ENCODE results near the gene IPO9. TPM values are rescaled to one million over a fixed set of nuclear protein-coding genes. Genes with fewer than 3 reads are reported as not detected.
A peak's percentile ranks its signal among the peaks of the same experiment; 100 is the strongest.
"Not testable (repeated sequence)": the region's sequence is repeated elsewhere in the genome, so short reads cannot be mapped to it uniquely, and the experiment has no call there.

IPO9 gene
- polyA plus RNA-seq, 3 donors, result 70.2 to 78.8 (median 74.0) TPM

DNA sequence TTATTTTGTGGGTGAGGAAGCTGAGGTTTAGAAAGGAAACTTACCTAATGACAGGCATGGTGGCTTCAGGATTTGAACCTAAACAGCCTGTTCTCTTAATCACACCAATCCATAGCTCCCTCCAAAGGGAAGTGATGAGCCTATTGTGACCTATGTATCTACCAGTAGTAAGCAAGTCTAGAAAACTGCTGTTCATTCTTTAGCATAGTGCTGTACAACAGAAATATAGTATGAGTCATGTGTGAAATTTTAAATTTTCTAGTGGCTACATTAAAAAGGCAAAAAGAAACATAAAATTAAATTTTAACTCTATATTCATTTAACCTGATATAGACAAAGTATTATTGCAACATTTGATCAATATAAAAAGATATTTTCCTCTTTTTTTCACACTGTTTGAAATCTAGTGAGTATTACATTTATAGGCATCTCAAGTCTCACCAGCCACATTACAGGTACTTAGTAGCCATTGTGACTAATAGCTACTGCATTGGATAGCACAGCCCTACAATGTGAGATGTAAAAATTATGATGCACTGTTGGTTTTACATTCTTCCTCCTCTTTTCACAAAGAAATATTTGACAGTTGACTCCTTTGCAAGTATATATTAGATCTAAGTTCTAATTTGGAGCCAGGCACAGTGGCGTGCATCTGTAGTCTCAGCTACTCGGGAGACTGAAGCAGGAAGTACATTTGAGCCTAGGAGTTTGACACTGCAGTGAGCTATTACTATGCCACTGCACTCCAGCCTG is 16.6 kb downstream of the IPO9 start:
- no peak for DNase-seq (ENCODE audit: low read depth in 3 of 3, low spot score in 2 of 3)

DNA sequence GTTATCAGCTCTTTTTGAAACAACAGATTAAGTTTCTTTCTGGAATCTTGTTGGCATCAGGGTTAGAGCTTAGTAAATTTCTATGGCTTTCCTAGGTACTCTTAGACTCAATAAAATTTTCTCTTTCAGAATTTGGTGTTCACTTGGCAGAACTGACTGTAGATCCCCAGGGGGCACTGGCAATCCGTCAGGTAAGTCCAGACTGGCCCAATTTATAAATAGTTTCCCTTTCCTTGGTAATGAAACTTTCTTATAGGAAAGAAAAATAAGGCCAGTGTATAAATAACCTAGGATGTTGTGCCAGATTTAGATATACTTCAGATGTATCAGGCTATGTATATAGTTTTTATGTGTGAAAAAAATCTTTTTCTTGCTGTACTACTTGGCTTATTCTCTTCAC is 18.2 kb downstream of the IPO9 start:
- DNase-seq (ENCODE audit: low read depth in 3 of 3, low spot score in 2 of 3), result no peak

DNA sequence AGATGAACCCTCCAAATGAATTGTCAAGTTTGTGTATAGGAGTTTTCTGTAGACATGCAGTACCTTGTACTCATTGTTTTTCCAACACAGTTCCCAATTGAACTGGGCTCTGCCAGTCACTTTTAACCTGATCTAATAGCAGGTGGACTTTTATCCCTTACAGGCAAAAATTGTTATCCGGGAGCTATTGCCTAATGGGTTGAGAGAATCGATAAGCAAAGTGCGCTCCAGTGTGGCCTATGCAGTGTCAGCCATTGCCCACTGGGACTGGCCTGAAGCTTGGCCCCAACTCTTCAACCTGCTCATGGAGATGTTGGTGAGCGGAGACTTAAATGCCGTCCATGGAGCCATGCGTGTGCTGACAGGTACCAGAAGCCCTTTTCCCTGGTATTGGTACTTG is 19.3 kb downstream of the IPO9 start:
- DNase-seq (ENCODE audit: low read depth in 3 of 3, low spot score in 2 of 3), result no peak

DNA sequence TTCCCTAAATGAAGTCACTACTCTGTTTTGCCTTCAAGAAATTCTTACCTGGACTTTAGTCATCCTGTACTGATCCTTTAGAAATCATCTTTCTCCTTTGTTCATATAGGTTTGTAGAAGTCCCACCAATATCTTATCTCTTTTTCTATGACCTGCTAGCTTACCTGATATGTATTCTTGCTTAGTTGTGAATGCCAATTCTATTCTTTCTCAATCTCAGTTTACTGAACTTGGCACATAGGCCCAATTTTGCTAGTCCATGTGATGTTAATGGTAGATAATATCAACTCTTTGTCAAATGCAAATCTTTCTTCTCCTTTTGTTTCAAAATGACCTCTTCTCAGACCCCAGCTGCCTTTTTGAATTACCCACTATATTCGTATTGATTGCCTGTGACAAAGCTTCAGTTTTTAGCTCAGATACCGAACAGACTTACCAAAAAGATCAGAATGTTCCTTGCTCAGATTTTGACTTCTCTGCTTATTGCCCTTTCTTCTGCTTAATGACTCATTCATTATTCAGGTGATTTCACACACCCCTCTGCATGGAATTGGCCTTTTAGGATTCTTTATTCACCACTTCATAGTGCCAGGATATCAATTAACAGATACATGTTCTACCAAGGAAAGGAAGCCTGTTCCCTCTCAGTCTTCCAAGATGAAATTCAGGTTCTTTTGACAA is 20.6 kb downstream of the IPO9 start:
- DNase-seq (ENCODE audit: low read depth in 3 of 3, low spot score in 2 of 3), result no peak

DNA sequence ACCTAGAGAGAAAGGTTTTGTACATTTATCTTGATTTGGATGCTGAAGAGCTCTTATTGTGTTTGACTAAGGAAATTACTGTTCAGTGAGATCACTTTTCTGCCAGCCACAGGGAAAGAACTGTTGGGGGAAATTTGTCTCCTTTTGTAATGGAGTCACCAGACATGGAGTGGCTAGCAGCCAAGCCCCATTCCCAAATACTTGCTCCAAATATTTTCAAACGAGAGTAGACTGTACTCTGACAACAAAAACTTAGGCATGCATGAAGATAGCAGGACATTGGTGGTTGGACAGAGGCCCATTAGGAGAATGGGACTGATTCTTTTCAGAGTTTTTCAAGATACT is 21.1 kb downstream of the IPO9 start:
- DNase-seq (ENCODE audit: low read depth in 3 of 3, low spot score in 2 of 3), result no peak

DNA sequence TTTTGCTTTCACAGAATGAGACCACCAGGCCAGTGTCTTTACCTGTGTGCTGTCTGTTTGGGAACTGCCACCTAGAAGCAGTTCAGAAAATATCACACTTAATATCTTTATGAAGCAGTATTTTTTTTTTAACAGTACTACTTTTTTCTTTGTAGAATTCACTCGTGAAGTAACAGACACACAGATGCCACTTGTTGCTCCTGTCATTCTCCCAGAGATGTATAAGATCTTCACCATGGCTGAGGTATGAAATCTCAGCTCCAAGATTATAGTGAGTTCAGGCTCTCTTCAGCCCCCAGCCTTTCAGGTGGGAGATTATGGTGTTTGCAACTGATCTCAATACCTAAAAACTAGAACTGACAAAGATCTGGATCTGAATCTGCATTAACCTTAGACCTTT is 23.0 kb downstream of the IPO9 start:
- no peak for DNase-seq (ENCODE audit: low read depth in 3 of 3, low spot score in 2 of 3)

DNA sequence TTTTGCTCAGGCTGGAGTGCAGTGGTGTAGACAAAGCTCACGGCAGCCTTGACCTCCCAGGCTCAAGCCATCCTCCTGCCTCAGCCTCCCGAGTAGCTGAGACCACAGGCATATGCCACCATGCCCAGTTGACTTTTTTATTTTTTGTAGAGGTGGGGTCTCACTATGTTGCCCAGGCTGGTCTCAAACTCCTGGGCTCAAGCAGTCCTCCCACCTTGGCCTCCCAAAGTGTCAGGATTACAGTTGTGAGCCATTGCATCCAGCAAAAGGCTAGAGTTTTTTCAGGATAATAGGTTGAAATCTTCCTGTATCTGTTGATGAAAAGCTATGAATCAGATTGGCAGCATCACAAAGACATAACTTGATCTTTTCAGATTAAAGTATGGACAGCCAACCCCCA is 27.8 kb downstream of the IPO9 start:
- DNase-seq (ENCODE audit: low read depth in 3 of 3, low spot score in 2 of 3), result not testable (repeated sequence)

DNA sequence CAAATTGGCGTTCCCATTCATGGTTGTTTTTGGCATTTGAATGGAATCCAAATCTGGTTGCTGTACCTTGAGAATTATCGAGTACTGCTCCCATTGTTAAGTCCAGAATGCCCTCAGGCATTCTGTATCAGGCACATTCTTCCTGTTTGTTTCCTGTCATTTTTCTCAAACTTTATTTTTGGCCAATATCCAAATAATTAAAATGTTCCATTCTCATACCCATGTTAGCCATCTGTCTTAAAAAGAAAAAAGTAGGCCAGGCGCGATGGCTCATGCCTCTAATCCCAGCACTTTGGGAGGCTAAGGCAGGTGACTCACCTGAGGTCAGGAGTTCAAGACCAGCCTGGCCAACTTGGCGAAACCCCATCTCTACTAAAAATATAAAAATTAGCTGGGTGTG is 30.5 kb downstream of the IPO9 start:
- no peak for DNase-seq (ENCODE audit: low read depth in 3 of 3, low spot score in 2 of 3)

DNA sequence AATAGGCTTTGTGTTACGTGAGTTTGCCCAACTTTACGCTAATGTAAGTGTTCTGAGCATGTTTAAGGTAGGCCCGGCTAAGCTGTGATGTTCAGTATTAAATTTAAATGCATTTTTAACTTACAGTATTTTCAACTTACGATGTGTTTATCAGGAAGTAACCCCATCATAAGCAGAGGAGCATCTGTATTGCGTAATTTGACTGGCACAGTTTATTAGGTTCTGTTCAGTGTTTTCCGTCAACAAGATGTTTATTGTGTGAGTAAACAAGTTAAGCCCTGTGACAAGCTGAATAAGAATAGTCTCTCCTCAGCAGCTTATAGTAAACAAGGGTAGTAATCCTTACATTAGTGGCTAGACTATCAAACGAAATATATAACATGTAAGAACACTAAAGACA is 32.5 kb downstream of the IPO9 start:
- no peak for DNase-seq (ENCODE audit: low read depth in 3 of 3, low spot score in 2 of 3)

DNA sequence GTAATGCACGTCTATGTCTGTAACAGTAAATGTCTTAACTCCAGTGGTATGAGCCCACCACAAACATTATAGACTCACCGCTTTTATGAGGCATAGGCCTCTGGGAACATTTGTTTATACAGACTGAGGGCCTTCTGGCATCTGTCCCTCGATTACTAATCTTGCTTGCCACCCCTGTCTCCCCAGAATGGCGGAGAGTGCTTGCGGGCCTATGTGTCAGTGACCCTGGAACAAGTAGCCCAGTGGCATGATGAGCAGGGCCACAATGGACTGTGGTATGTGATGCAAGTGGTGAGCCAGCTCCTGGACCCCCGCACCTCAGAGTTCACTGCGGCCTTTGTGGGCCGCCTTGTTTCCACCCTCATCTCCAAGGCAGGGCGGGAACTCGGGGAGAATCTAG is 41.4 kb downstream of the IPO9 start:
- no peak for DNase-seq (ENCODE audit: low read depth in 3 of 3, low spot score in 2 of 3)

DNA sequence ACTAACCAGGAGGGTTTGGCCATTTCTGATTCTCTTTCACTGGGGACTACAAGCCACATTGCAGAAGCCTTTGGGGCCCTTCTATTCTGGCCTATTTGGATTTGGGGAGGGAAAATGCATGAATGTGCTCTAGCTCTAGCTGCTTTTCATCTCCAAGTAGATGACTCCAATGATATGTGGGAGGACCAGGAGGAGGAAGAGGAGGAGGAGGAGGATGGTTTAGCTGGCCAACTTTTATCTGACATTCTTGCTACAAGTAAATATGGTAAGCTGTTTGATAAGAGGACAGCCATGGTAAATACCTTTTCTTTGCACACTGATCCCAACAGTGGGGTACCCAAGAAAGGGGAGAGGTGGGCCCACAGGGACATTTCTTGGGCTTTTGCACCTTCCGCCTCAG is 45.7 kb downstream of the IPO9 start:
- DNase-seq (ENCODE audit: low read depth in 3 of 3, low spot score in 2 of 3), result no peak

DNA sequence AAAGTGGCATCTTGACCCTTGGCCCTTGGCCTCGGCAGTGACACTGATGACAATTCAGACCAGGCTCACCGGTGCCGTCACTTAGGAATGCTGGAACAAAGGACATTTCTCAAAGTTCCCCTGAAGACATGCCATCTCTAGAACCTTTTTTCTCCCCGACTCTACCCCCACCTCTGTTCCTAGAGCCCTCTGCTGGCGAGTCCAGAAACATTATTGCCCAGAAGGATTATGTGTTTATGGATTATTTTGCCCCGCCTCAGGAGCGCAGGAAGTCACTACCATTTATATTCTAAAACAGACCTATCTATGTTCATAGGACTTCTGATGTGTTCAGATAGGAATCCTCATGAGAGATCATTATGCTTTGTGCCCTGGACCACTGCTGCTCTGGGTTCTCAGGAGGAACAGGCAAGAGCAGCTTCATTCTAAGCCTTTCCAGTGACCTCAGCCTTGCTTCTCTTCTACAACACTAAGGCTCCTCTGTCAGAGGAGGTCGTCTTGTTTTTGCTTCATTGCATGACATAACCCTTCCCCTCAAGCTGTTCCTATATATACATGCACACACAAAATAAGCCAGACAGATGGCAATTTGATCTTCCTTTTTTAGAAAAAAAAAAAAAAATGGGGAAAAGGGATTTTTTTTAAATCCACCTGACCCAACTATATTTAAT is 47.3 kb downstream of the IPO9 start:
- DNase-seq (ENCODE audit: low read depth in 3 of 3, low spot score in 2 of 3), result no peak

DNA sequence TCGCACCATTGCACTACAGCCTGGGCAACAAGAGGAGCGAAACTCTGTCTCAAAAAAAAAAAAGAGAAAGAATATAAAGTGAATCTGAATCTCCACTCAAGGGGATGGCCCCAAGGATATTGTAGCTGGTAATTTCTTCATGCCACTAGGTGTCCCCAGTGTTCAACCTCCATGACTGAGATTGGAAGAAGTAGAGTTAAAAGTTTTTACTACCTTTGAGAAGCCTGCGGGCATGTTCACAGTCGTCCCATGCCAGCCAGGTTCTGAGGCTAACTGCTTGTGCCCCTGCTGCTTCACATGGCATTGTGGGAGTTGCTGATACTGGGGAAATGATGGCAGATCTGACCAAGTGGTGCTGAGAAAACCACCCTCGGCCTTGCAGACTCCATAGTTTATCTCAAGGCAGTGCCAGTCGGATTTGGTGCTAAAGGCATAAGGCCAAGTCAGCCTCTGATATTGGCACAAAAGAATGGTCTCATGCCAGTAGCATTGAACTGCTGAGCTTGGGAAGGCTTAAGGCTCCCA is 49.0 kb downstream of the IPO9 start:
- DNase-seq (ENCODE audit: low read depth in 3 of 3, low spot score in 2 of 3), result peak; percentile 25 to 35 (median 34)

DNA sequence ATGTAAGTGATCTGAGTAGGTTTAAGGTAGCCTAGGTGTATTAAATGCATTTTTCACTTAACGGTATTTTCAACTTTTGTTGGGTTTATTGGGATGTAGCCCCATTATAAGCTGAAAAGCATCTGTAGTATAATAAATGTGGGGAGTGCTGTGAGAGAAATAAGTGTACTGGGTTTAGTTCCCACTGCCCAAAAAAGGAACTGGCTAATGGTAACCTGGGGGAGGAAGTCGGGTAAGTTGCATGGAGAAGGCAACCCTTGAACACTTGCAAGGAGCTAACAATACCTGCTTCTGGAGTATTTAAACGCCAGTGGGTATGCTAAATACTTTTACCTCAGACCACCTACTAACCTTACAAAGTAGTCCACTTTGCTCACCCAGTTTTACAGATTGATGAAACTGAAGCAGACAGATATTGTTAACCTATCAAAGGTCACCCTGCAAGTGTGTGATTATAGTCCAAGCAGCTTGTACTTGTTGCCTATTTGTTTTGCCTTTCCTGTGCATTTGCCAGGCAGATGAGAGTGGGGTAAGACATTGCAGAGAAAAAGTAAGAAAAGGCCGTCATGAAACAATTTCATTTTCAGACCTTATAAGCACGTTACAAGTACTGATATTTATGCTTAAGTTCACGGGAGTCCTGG is 52.1 kb downstream of the IPO9 start:
- no peak for DNase-seq (ENCODE audit: low read depth in 3 of 3, low spot score in 2 of 3)

DNA sequence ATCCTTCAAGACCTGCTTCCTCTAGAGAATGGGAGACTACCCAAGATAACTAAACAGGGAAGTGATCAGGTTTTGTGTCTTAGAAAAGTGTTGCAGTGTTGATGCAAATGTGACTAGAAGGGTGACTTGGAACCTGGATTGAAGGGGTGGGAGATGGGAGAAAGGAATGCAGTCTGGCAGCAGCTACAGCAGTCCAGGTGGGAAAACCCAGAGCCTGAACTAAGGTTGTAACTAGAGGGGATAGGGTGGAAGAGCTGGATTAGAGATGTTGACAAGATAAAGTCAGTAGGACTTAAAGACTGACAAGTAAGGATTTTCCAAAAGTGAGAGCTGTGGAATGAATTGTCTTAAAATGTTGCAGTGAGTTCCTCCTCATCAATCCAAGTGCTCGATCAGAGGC is 52.7 kb downstream of the IPO9 start:
- no peak for DNase-seq (ENCODE audit: low read depth in 3 of 3, low spot score in 2 of 3)

DNA sequence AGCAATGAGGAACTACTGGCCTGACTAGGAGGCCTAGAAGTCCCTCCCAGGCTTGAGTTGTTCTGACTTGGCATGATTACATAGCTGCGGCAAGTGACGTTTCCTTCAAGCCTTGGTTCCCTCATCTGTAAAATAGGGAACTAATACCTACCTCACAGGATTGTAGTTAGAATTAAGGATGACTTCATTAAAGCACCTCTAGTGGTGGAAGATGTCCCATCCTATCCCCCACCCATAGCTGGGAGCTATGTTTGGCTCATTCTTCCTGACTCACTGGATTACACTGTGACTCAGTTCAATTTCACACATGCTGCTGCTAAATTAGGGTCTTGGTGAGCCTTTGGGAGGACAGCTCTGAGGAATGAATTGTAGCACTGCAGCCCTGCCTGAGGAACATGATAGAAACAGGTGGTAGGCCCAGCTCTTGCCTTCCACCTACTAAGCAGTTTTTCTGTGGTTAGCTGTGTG is 53.7 kb downstream of the IPO9 start:
- no peak for DNase-seq (ENCODE audit: low read depth in 3 of 3, low spot score in 2 of 3)

DNA sequence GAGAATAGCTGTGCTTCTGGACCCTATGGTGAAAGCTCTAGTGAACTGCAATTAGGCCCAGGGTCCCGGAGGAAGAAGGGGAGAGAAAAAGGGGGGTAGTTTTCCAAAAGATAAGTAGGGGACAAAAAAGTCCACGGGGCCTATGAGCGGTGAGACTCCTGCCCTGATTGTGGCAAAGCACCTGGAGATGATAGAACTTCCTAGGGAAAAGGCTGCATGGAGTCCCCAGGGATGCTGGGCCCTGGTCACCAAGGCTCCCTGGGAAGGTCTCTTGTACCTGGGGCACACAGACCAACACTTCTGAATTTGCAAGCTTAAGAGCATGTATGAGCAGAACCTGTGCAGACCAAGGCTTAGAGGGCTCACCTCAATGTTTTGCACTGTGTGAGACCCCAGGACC is 54.3 kb downstream of the IPO9 start:
- no peak for DNase-seq (ENCODE audit: low read depth in 3 of 3, low spot score in 2 of 3)

DNA sequence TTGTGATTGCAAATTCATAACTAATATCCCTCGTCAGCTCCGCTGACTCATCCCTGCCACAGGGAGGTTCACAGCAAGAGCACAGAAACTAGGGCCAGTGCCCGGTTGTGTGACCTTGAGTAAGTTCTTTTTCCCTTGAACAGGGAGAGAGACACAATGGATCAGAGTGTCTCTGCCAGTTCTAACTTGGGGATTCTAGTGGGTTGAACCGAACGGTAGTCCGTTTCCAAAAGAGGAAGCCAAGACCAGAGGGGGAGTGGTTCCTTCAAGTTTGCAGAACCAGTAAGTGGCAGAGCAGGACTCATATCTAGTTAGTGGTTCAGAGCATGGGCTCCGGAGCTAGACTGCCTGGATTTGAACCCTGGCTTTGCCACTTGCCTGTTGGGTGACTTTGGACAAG is 54.8 kb downstream of the IPO9 start:
- no peak for DNase-seq (ENCODE audit: low read depth in 3 of 3, low spot score in 2 of 3)

DNA sequence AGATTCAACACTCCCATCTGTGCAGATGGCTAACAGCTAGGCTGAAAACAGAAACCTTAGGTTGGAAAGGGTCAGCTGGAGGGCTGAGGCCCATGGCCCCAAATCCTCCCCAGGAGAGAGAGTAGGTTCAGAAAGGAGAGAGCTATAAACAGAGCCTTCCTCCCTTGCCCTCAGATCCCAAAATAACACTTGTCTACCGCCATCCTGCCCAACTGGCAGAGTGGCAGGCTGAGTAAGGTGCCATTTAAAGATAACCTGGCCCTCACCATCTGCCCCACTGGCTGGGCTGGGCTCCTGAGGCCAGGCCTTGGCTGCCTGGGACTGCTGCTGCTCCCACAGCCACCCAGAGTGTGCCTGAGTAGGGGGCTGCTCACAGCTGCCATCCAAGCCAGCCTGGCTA is 55.5 kb downstream of the IPO9 start:
- DNase-seq (ENCODE audit: low read depth in 3 of 3, low spot score in 2 of 3), result no peak

DNA sequence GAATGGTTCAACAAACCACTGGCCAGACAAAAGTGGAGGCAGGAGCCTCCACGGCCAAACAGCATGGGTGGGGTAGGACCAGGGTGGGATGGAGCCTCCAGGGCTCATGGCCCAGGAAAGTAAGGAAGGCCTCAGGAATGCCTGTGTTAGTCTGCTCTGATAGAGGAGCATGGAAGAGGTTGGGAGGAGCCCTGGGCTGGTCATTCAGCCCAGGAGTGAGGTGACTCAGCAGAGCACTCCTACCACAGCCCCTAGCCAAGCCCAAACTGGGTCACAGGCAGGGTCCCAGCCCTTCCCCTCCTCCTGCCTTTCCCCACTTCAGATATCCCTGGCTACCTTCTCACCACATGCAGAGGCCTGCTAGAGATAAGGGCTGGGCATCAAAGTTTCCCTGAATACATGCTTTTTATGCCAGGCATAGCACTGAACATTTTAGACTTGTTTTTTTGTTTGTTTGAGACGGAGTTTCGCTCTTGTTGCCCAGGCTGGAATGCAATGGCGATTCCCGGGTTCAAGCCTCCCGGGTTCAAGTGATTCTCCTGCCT is 56.6 kb downstream of the IPO9 start:
- no peak for DNase-seq (ENCODE audit: low read depth in 3 of 3, low spot score in 2 of 3)
